Small intestine (tissue), 7 donors: ENCODE data around the gene HOXD13. TPM values are rescaled to one million over a fixed set of nuclear protein-coding genes. Genes with fewer than 3 reads are reported as not detected.

ENCODE experiments used
- DNase-seq, 2 donors: peaks; one replicate each; pipeline versions ENCODE4 v3.0.0 to v3.0.0-alpha.2; 2013
- FAIRE-seq: peaks from 2 replicates; lab custom pipeline; 2012; peaks lifted over from hg19 to GRCh38; lab: Jason Lieb, UNC
- H3K27ac ChIP-seq, 3 donors: one replicate each; pipeline ENCODE4 v1.5.1; 2013; ENCODE audit warnings: low read length in 2 of 3, mild to moderate bottlenecking in 2 of 3, control low read depth in 1 of 3, inconsistent platforms in 1 of 3, low read depth in 1 of 3, moderate library complexity in 1 of 3
- H3K27me3 ChIP-seq, 3 donors: one replicate each; pipeline ENCODE4 v1.6.1; 2013; ENCODE audit warnings: low read length in 3 of 3, inconsistent platforms in 1 of 3; ENCODE audit not compliant: control insufficient read depth in 3 of 3, insufficient read depth in 3 of 3
- H3K36me3 ChIP-seq, 3 donors: one replicate each; pipeline ENCODE4 v1.6.1; 2013; ENCODE audit warnings: low read length in 3 of 3, inconsistent platforms in 1 of 3, low read depth in 1 of 3, mild to moderate bottlenecking in 1 of 3, moderate library complexity in 1 of 3; ENCODE audit not compliant: control insufficient read depth in 3 of 3, insufficient read depth in 2 of 3
- H3K4me1 ChIP-seq, 3 donors: one replicate each; pipeline ENCODE4 v1.6.1; 2013; ENCODE audit warnings: low read length in 2 of 3, inconsistent platforms in 1 of 3, low read depth in 1 of 3, mild to moderate bottlenecking in 1 of 3, moderate library complexity in 1 of 3; ENCODE audit not compliant: control insufficient read depth in 3 of 3, insufficient read depth in 2 of 3
- H3K4me3 ChIP-seq, 3 donors: one replicate each; pipeline ENCODE4 v1.5.1; 2013; ENCODE audit warnings: low read length in 3 of 3, control low read depth in 1 of 3, inconsistent platforms in 1 of 3, low read depth in 1 of 3, mild to moderate bottlenecking in 1 of 3, moderate library complexity in 1 of 3
- H3K9me3 ChIP-seq, 2 donors: one replicate each; pipeline ENCODE4 v1.6.1; 2013; ENCODE audit warnings: low read depth in 1 of 2, low read length in 1 of 2; ENCODE audit not compliant: control insufficient read depth in 2 of 2, insufficient read depth in 1 of 2
- WGBS, 3 donors: extraction: QIAGEN DNeasy Blood & Tissue Kit; methylation state at CpG; one replicate each; pipeline ENCODE4 v1.1.7; 2013; 5-methylcytosine and 5-hydroxymethylcytosine counted together
- polyA plus RNA-seq, 4 donors: library from polyadenylated mRNA; stranded (reverse) in 3 of 4; unstranded in 1 of 4; fragments of 200-250 nt in 3 of 4; fragments of 120-200 nt in 1 of 4; gene quantifications; one replicate each; pipeline versions ENCODE4 v1.2.1 to v1.2.3, GENCODE V29; 2013
- donor health status: healthy with polysubstance abuse.
- donor health status: control.
- donor health status: control.
- donor health status: Bipolar disorder and iron deficiency.
- donor health status: healthy.

HOXD13 gene
- polyA plus RNA-seq, 4 donors, result not detected

- FAIRE-seq (no peak), DNase-seq (no peak)
- Histone ChIP-seq H3K36me3 (no peaks in the 10 kb centered on the region), H3K27ac (peak overlapping the region in 1 of 3 donors; percentile 30), H3K4me1 (peaks cover 0 to 4% (median 2%) of the 10 kb centered on the region in 3 donors), H3K4me3 (peak overlapping the region in 2 of 3 donors; percentile 21 to 22), H3K27me3 (peaks cover 11 to 90% (median 41%) of the 10 kb centered on the region in 3 donors), H3K9me3 (no peaks in the 10 kb centered on the region)
- WGBS, 3 donors, result 6 to 13% (median 11%) methylated on average over 33 of the region's 33 CpGs
Observed at GRCh38 chr2:176132205-176133171, 40.0 kb downstream of the HOXD13 start.

- H3K27me3 ChIP-seq, result peaks cover 7 to 88% (median 42%) of the 10 kb centered on the region in 3 donors
- FAIRE-seq (no peak), DNase-seq (no peak)
- no peak overlapping the region for H3K4me3 ChIP-seq
- H3K4me1 ChIP-seq, result peaks cover 0 to 4% (median 2%) of the 10 kb centered on the region in 3 donors
- no peak overlapping the region for H3K27ac ChIP-seq
- H3K9me3 ChIP-seq, result no peaks in the 10 kb centered on the region
- no peaks in the 10 kb centered on the region for H3K36me3 ChIP-seq
Observed at GRCh38 chr2:176133389-176133788, 40.9 kb downstream of the HOXD13 start.

GRCh38 chr2:176134035-176134434 is 41.5 kb downstream of the HOXD13 start:
- no peaks in the 10 kb centered on the region for H3K9me3 ChIP-seq
- FAIRE-seq (no peak), DNase-seq (no peak)
- H3K27ac ChIP-seq, result no peak overlapping the region
- H3K4me1 ChIP-seq, result peaks cover 0 to 4% (median 2%) of the 10 kb centered on the region in 3 donors
- H3K36me3 ChIP-seq, result no peaks in the 10 kb centered on the region
- H3K27me3 ChIP-seq, result peaks cover 6 to 88% (median 42%) of the 10 kb centered on the region in 3 donors
- H3K4me3 ChIP-seq, result no peak overlapping the region
- WGBS, 3 donors, result 19 to 46% (median 28%) methylated on average over 4 of the region's 4 CpGs

DNA sequence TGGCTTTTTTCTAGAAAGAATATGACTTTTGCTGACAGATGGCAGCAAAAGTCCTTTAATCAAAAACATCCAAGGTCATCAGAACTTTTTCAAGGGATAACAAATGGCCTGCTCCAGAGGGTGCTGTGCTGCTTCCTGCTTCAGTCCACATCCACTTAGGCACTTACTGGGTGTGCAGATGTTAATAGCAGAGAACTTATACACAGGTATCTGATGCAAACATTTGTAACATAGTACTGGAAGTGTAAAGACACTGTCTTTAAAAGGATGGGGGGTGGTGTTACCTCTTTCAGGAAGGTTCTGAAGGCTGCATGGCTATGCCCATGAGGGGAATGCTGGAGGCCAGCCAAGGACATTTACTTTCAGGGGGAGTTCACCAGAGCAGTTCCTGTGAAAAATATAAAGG is 42.5 kb downstream of the HOXD13 start:
- DNase-seq (no peak), FAIRE-seq (no peak)
- no peak overlapping the region for H3K4me3 ChIP-seq
- H3K4me1 ChIP-seq, result peaks cover 0 to 4% (median 0%) of the 10 kb centered on the region in 3 donors
- no peaks in the 10 kb centered on the region for H3K36me3 ChIP-seq
- H3K27ac ChIP-seq, result peak overlapping the region in 1 of 3 donors; percentile 72
- no peaks in the 10 kb centered on the region for H3K9me3 ChIP-seq
- H3K27me3 ChIP-seq, result peaks cover 6 to 89% (median 44%) of the 10 kb centered on the region in 3 donors

DNA sequence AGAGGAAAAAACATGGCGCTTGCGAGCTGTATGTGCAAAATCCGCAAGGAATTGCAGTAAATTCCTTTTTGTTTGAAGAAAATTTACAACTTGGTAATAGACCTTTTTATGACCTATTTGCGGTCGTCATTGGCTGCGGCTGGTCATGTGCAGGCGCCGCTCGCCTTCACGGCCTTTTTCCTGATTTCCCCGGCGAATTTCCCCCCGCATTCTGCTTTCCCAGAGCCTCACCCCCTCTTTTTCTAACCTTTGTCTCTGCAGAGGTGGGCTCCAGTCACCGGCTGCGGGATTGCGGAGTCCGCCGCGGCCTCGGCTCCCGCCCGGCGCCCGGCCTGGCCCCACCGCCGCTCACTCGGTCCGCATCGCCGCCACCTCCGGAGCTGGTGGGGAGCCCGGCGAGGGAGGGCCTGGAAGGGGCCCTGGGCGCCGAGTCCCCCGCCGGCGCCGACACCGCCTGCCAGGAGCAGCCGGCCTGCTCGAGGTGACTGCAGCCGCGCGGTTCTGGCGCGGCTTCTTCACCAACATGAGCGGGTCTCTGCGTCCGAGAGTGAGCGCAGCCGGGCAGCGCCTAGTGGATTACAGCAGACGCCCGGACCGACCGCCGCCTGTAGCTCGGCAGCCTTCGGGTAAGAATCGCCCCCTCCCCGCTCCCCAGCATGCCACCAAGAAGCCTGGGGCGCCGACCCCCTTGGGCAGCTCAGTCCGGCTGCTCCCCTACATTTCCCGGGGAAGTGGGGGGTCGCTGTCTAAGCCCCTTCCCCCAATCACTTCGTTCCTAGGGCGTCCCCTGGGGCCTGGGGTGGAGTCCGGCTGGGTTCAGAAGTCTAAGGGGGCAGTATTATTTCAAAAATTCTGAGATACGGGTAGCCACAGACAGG is 44.1 kb downstream of the HOXD13 start:
- 2 to 3% (median 2%) methylated on average over 63 to 71 of the region's 71 CpGs for WGBS, 3 donors
- Histone ChIP-seq H3K27me3 (peaks cover 6 to 93% (median 50%) of the 10 kb centered on the region in 3 donors), H3K9me3 (no peaks in the 10 kb centered on the region), H3K4me3 (peak overlapping the region; percentile 53 to 60 (median 54)), H3K36me3 (no peaks in the 10 kb centered on the region), H3K4me1 (peaks cover 0 to 8% (median 0%) of the 10 kb centered on the region in 3 donors), H3K27ac (peak overlapping the region in 2 of 3 donors; percentile 60 to 72)
- no peak for FAIRE-seq
- DNase-seq, result peak in 1 of 2 donors; percentile 71

DNA sequence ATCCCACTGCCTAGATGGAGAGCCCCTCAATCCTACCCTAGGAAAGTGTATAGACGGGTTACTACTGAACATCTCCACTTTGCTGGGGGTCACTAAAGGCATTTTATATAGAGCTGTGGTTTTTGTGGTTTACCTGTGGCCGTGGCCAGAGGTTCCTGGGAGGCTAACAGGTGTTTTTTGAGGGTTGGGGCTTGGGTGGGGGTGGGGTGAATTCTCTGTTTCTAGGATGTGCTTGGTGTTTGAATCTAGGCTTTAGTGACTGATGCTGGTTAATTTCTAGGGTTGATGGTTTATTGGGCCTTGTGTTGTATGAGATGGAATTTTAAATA is 44.7 kb downstream of the HOXD13 start:
- Histone ChIP-seq H3K27me3 (peaks cover 6 to 93% (median 49%) of the 10 kb centered on the region in 3 donors), H3K36me3 (no peaks in the 10 kb centered on the region), H3K9me3 (no peaks in the 10 kb centered on the region), H3K27ac (peak overlapping the region in 1 of 3 donors; percentile 72), H3K4me1 (peaks cover 0 to 8% (median 0%) of the 10 kb centered on the region in 3 donors), H3K4me3 (peak overlapping the region in 1 of 3 donors; percentile 53)
- DNase-seq (no peak), FAIRE-seq (no peak)
- WGBS, 3 donors, result 11 to 18% (median 18%) methylated on average over 2 of the region's 2 CpGs

DNA sequence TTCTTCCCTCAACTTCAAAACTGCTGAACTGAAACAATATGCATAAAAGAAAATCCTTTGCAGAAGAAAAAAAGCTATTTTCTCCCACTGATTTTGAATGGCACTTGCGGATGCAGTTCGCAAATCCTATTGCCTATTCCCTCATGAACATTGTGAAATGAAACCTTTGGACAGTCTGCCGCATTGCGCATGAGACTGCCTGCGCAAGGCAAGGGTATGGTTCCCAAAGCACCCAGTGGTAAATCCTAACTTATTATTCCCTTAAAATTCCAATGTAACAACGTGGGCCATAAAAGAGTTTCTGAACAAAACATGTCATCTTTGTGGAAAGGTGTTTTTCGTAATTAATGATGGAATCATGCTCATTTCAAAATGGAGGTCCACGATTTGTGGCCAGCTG is 45.4 kb downstream of the HOXD13 start:
- peaks cover 0 to 8% (median 0%) of the 10 kb centered on the region in 3 donors for H3K4me1 ChIP-seq
- peak overlapping the region in 1 of 3 donors; percentile 53 for H3K4me3 ChIP-seq
- H3K36me3 ChIP-seq, result no peaks in the 10 kb centered on the region
- H3K27ac ChIP-seq, result peak overlapping the region in 2 of 3 donors; percentile 5 to 72
- peaks cover 6 to 93% (median 46%) of the 10 kb centered on the region in 3 donors for H3K27me3 ChIP-seq
- DNase-seq (peak in 1 of 2 donors; percentile 53), FAIRE-seq (no peak)
- H3K9me3 ChIP-seq, result no peaks in the 10 kb centered on the region
- 26 to 51% (median 45%) methylated on average over 8 of the region's 8 CpGs for WGBS, 3 donors

DNA sequence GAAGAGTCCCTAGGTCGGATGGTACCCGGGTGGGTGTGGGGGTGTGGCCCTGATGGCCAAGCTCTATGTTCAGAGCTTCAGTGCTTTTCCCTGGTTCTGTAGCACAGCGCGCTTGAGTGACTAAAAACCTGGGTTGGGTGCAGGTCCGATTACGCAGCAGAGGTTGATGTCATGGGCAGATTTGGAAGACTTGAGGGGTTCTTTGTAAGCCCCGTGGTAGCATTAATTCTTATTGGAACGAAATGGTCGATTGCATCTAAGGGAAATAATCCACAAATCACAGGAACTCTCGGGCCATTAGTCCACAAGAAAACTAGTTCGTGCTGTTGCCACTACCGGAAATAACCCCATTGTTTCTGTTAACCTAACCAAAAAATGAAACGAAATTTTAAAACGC is 46.0 kb downstream of the HOXD13 start:
- no peak for DNase-seq
- H3K36me3 ChIP-seq, result no peaks in the 10 kb centered on the region
- FAIRE-seq, result no peak
- H3K9me3 ChIP-seq, result no peaks in the 10 kb centered on the region
- peaks cover 0 to 8% (median 0%) of the 10 kb centered on the region in 3 donors for H3K4me1 ChIP-seq
- H3K27ac ChIP-seq, result peak overlapping the region in 2 of 3 donors; percentile 57 to 59
- 16 to 24% (median 21%) methylated on average over 14 of the region's 14 CpGs for WGBS, 3 donors
- H3K27me3 ChIP-seq, result peaks cover 6 to 93% (median 47%) of the 10 kb centered on the region in 3 donors
- H3K4me3 ChIP-seq, result peak overlapping the region in 1 of 3 donors; percentile 53
